H1 (cell line): ENCODE results near the gene DYNLT5. TPM values are rescaled to one million over a fixed set of nuclear protein-coding genes. Genes with fewer than 3 reads are reported as not detected.
A peak's percentile ranks its signal among the peaks of the same experiment; 100 is the strongest.

Experiments
- CHD7 ChIP-seq: fragments of 300-600 bp; sonication (generic); IDR thresholded peaks from 2 replicates; pipeline ENCODE4 v1.7.1; 2012; ENCODE audit warnings: low read length, moderate library complexity, mild to moderate bottlenecking, inconsistent platforms; ENCODE audit not compliant: insufficient replicate concordance
- RAD21 ChIP-seq, 2 experiments: IDR thresholded peaks in 1 of 2; conservative IDR thresholded peaks in 1 of 2; 2 replicates each; pipeline ENCODE4 v1.6.1; 2011; ENCODE audit warnings: low read depth in 2 of 2, low read length in 2 of 2, improper control_type of control experiment in 1 of 2, inconsistent platforms in 1 of 2, mild to moderate bottlenecking in 1 of 2, moderate library complexity in 1 of 2
- polyA plus RNA-seq, 7 experiments: library from polyadenylated mRNA; depleted of rRNA in 3 of 7; stranded (reverse) in 5 of 7; unstranded in 2 of 7; fragments of >200 nt in 5 of 7; fragments of 200-250 nt in 2 of 7; gene quantifications; 1 replicate in 5 of 7; 2 replicates in 1 of 7; 4 replicates in 1 of 7; pipeline versions ENCODE4 v1.2.1 to v1.2.3, GENCODE V29; 2011 to 2013; ENCODE audit warnings: missing spikeins in 2 of 7, mixed read lengths in 2 of 7
- total RNA-seq: library from RNA; stranded (reverse); fragmentation: NEBNext Ultra II Directional; extraction: Animal tissue kit (Norgen Biotek cat#: 25700); gene quantifications from 2 replicates; pipeline ENCODE4 v1.2.1, GENCODE V29; 2021
- TF ChIP-seq, protein P1 (sequence below), 3 experiments: IDR thresholded peaks; 1 replicate in 2 of 3; 2 replicates in 1 of 3; pipeline versions ENCODE4 v1.5.1 to v1.6.1; 2011; ENCODE audit warnings: low read length in 3 of 3, mild to moderate bottlenecking in 3 of 3, inconsistent platforms in 2 of 3, low read depth in 1 of 3, moderate library complexity in 1 of 3; ENCODE audit not compliant: insufficient read depth in 1 of 3; ENCODE audit errors: control extremely low read depth in 1 of 3

The DYNLT5 gene
- total and polyA plus RNA-seq, 2 of the 8 experiments (the other 6 are each of a cell fraction or from before 2014, with no cell fraction given) = 0.93 to 1.5 TPM

DNA sequence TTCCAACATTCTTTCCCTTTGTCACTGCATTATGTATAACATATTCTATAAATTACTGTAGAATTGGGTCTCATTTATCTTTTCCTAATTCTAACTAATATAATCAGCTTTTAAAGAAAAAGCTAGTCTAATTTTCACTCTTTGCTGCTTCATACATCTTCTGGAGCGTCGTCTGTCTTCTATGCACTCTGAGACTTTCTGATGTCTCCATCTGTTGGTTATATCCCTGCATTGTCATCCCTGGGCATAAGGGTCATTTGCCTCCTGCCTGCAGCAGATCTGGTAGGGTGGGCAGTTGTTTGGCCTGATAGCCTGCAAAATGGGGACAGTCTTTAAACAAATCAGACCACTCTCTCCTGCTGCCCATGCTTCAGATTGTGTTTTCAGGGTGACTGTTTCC, 40.8 kb upstream of the DYNLT5 start (continued):
- TF ChIP-seq CHD7 = no peak
- TF ChIP-seq, protein P1, sequence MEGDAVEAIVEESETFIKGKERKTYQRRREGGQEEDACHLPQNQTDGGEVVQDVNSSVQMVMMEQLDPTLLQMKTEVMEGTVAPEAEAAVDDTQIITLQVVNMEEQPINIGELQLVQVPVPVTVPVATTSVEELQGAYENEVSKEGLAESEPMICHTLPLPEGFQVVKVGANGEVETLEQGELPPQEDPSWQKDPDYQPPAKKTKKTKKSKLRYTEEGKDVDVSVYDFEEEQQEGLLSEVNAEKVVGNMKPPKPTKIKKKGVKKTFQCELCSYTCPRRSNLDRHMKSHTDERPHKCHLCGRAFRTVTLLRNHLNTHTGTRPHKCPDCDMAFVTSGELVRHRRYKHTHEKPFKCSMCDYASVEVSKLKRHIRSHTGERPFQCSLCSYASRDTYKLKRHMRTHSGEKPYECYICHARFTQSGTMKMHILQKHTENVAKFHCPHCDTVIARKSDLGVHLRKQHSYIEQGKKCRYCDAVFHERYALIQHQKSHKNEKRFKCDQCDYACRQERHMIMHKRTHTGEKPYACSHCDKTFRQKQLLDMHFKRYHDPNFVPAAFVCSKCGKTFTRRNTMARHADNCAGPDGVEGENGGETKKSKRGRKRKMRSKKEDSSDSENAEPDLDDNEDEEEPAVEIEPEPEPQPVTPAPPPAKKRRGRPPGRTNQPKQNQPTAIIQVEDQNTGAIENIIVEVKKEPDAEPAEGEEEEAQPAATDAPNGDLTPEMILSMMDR (IDR thresholded peaks at IDR 0.05; ENCODE audit: control extremely low read depth in 1 of 3, insufficient read depth in 1 of 3, low read depth in 1 of 3, low read length in 3 of 3) = peak; percentile 12 to 48 (median 27); a peak in 3 of 4 replicates
- peak; percentile 48 to 54 for TF ChIP-seq RAD21 (IDR thresholded peaks at IDR 0.05 in 1 of 2, conservative IDR thresholded peaks at IDR 0.05 in 1 of 2; ENCODE audit: low read depth in 2 of 2, low read length in 2 of 2)
